HCT116 (cell line): Measurements from ENCODE around the gene VPS45. TPM values are rescaled to one million over a fixed set of nuclear protein-coding genes. Genes with fewer than 3 reads are reported as not detected.

Experiments used
- ATAC-seq: fragments of 200-7000 bp; cut with Tn5 transposase; 2 replicates; pipeline ENCODE4 v1.9.1; 2020; ENCODE audit warnings: mild to moderate bottlenecking, moderate library complexity
- BruUV-seq: library from RNA; stranded (reverse); fragments of 400-500 nt; replicated peaks from 2 replicates; lab custom pipeline; 2021; lab: Mats Ljungman, UMichigan
- CTCF ChIA-PET: fragments of 300-600 bp; sonication (Branson Sonifier 250); formaldehyde crosslinking; loops from one replicate; lab custom pipeline; 2021; ENCODE audit warnings: antibody characterized with exemption; lab: Charles Lee
- POLR2A ChIA-PET: fragments of 300-600, 350-600 bp; sonication (Branson Sonifier 250); formaldehyde crosslinking; loops from one replicate; lab custom pipeline; 2021; ENCODE audit warnings: antibody characterized with exemption; lab: Charles Lee
- RAD21 ChIA-PET, 2 experiments: fragments of 300-600 bp; sonication (Branson Sonifier 250); formaldehyde crosslinking; loops; one replicate each; lab custom pipeline; 2023; ENCODE audit warnings: low total read pairs in 2 of 2; ENCODE audit not compliant: uncharacterized antibody in 2 of 2, unreplicated experiment in 2 of 2, low non-redundant PET in 1 of 2; lab: Charles Lee
- DNase-seq: peaks from one replicate; pipeline ENCODE4 v3.0.0-alpha.2; 2010; ENCODE audit warnings: low read depth, low spot score
- H2AFZ ChIP-seq: fragments of 200-600 bp; shearing (Covaris generic), sonication (generic); 2 replicates; pipeline ENCODE4 v1.6.1; 2017; ENCODE audit warnings: low read depth, mixed run types, mixed read lengths, antibody characterized with exemption, low read length; ENCODE audit not compliant: poor library complexity, severe bottlenecking
- H3K27ac ChIP-seq: 2 replicates; pipeline ENCODE4 v1.5.1; 2012; ENCODE audit warnings: low read depth, low read length
- H3K27me3 ChIP-seq: fragments of 200-600 bp; sonication (generic); 2 replicates; pipeline ENCODE4 v1.6.1; 2016; ENCODE audit warnings: mixed run types, low read length, mixed read lengths; ENCODE audit not compliant: insufficient read depth
- H3K36me3 ChIP-seq, 2 experiments: fragments of 200-500 bp in 1 of 2; fragments of 200-600 bp in 1 of 2; sonication (Bioruptor generic) in 1 of 2; sonication (generic) in 1 of 2; 2 replicates each; pipeline versions ENCODE4 v1.5.1 to v1.6.1; 2014 to 2016; ENCODE audit warnings: low read length in 2 of 2, inconsistent platforms in 1 of 2, mixed read lengths in 1 of 2, mixed run types in 1 of 2; ENCODE audit not compliant: insufficient read depth in 2 of 2, control insufficient read depth in 1 of 2
- H3K4me1 ChIP-seq, 2 experiments: fragments of 200-600 bp in 1 of 2; sonication (generic) in 1 of 2; 2 replicates each; pipeline versions ENCODE4 v1.5.1 to v1.6.1; 2012 to 2017; ENCODE audit warnings: low read length in 2 of 2, inconsistent platforms in 1 of 2, mild to moderate bottlenecking in 1 of 2, mixed read lengths in 1 of 2, mixed run types in 1 of 2, moderate library complexity in 1 of 2; ENCODE audit not compliant: insufficient read depth in 2 of 2, control insufficient read depth in 1 of 2
- H3K4me2 ChIP-seq: fragments of 200-600 bp; sonication (generic); 2 replicates; pipeline ENCODE4 v1.6.1; 2017; ENCODE audit warnings: mixed run types, low read length, mixed read lengths
- H3K4me3 ChIP-seq, 2 experiments: fragments of 200-600 bp in 1 of 2; sonication (generic) in 1 of 2; replicated peaks in 1 of 2; 2 replicates each; pipeline ENCODE4 v1.5.1; 2011 to 2016; ENCODE audit warnings: low read length in 2 of 2, control low read depth in 1 of 2, low read depth in 1 of 2, mild to moderate bottlenecking in 1 of 2, mixed read lengths in 1 of 2, mixed run types in 1 of 2
- H3K79me2 ChIP-seq: fragments of 200-600 bp; sonication (generic); 2 replicates; pipeline ENCODE4 v1.6.1; 2017; ENCODE audit warnings: mild to moderate bottlenecking, mixed run types, low read length, moderate library complexity, mixed read lengths; ENCODE audit not compliant: insufficient read depth
- H3K9ac ChIP-seq: fragments of 200-600 bp; sonication (generic); 2 replicates; pipeline ENCODE4 v1.6.1; 2016; ENCODE audit warnings: low read length, mixed read lengths
- H3K9me2 ChIP-seq: fragments of 200-600 bp; sonication (generic), shearing (Covaris generic); 2 replicates; pipeline ENCODE4 v1.6.1; 2017; ENCODE audit warnings: mixed run types, mild to moderate bottlenecking, moderate library complexity; ENCODE audit not compliant: insufficient read depth
- H3K9me3 ChIP-seq, 2 experiments: fragments of 200-500 bp in 1 of 2; fragments of 200-600 bp in 1 of 2; sonication (Bioruptor generic) in 1 of 2; sonication (generic) in 1 of 2; 2 replicates each; pipeline ENCODE4 v1.6.1; 2014 to 2017; ENCODE audit warnings: low read length in 2 of 2, mixed read lengths in 2 of 2, inconsistent platforms in 1 of 2, low read depth in 1 of 2, mild to moderate bottlenecking in 1 of 2, mixed run types in 1 of 2, moderate library complexity in 1 of 2; ENCODE audit not compliant: control insufficient read depth in 1 of 2, insufficient read depth in 1 of 2
- H4K20me1 ChIP-seq: fragments of 200-600 bp; sonication (generic), shearing (Covaris generic); 2 replicates; pipeline ENCODE4 v1.6.1; 2017; ENCODE audit warnings: mixed run types, mild to moderate bottlenecking, moderate library complexity; ENCODE audit not compliant: insufficient read depth
- ATF3 ChIP-seq: IDR thresholded peaks from 2 replicates; pipeline ENCODE4 v1.6.1; 2012
- CEBPB ChIP-seq: IDR thresholded peaks from 2 replicates; pipeline ENCODE4 v1.6.1; 2012; ENCODE audit warnings: low read depth
- CTCF ChIP-seq, 3 experiments: fragments of 200-600 bp in 1 of 3; sonication (generic) in 1 of 3; IDR thresholded peaks in 2 of 3; conservative IDR thresholded peaks in 1 of 3; 2 replicates each; pipeline ENCODE4 v1.5.1; 2012 to 2017; ENCODE audit warnings: low read depth in 2 of 3, low read length in 2 of 3, antibody characterized with exemption in 1 of 3, borderline replicate concordance in 1 of 3, control low read depth in 1 of 3, mild to moderate bottlenecking in 1 of 3, mixed read lengths in 1 of 3, mixed run types in 1 of 3, moderate library complexity in 1 of 3; ENCODE audit not compliant: insufficient read depth in 1 of 3
- EGR1 ChIP-seq: IDR thresholded peaks from 2 replicates; pipeline ENCODE4 v1.6.1; 2012; ENCODE audit warnings: low read depth
- ELF1 ChIP-seq: IDR thresholded peaks from 2 replicates; pipeline ENCODE4 v1.6.1; 2012; ENCODE audit warnings: low read depth, borderline replicate concordance
- EZH2 ChIP-seq: fragments of 200-600 bp; sonication (generic); IDR thresholded peaks from 2 replicates; pipeline ENCODE4 v1.6.1; 2017; ENCODE audit warnings: antibody characterized with exemption, mixed run types
- FOSL1 ChIP-seq: IDR thresholded peaks from 2 replicates; pipeline ENCODE4 v1.6.1; 2012; ENCODE audit warnings: low read depth
- MAX ChIP-seq: IDR thresholded peaks from 2 replicates; pipeline ENCODE4 v1.6.1; 2012
- POLR2A ChIP-seq: IDR thresholded peaks from 2 replicates; pipeline ENCODE4 v1.7.0; 2011; ENCODE audit warnings: borderline replicate concordance; ENCODE audit not compliant: insufficient read depth, insufficient read length; ENCODE audit errors: extremely low read depth
- REST ChIP-seq: IDR thresholded peaks from 2 replicates; pipeline ENCODE4 v1.6.1; 2012; ENCODE audit warnings: low read depth
- SIN3A ChIP-seq: IDR thresholded peaks from 2 replicates; pipeline ENCODE4 v1.6.1; 2012; ENCODE audit warnings: low read depth
- SP1 ChIP-seq: IDR thresholded peaks from 2 replicates; pipeline ENCODE4 v1.6.1; 2012; ENCODE audit warnings: low read depth
- SRF ChIP-seq: IDR thresholded peaks from 2 replicates; pipeline ENCODE4 v1.6.1; 2012; ENCODE audit warnings: low read depth
- TCF7L2 ChIP-seq: IDR thresholded peaks from 2 replicates; pipeline ENCODE4 v1.7.0; 2011; ENCODE audit warnings: borderline replicate concordance, inconsistent platforms; ENCODE audit not compliant: insufficient read depth, insufficient read length; ENCODE audit errors: extremely low read depth
- YY1 ChIP-seq: IDR thresholded peaks from 2 replicates; pipeline ENCODE4 v1.6.1; 2011; ENCODE audit warnings: low read length, low read depth, moderate library complexity, mild to moderate bottlenecking; ENCODE audit not compliant: insufficient replicate concordance; ENCODE audit errors: extremely low read depth
- ZNF274 ChIP-seq: fragments of 200-500 bp; sonication (Bioruptor generic); IDR thresholded peaks from 2 replicates; pipeline ENCODE4 v1.6.1; 2014; ENCODE audit warnings: mild to moderate bottlenecking, low read depth, low read length, inconsistent platforms
- intact Hi-C: fragments of 100-400 bp; cut with micrococcal nuclease; formaldehyde crosslinking; loops from 2 replicates; pipeline ENCODE4 v1.10.0; 2022
- total RNA-seq: library from RNA; stranded (reverse); gene quantifications from one replicate; pipeline ENCODE4 v1.2.1, GENCODE V29; 2021; ENCODE audit not compliant: unreplicated experiment
- TF ChIP-seq, protein P1 (sequence below): IDR thresholded peaks from 2 replicates; pipeline ENCODE4 v1.6.1; 2011; ENCODE audit warnings: mild to moderate bottlenecking, low read length, moderate library complexity; ENCODE audit not compliant: insufficient replicate concordance; ENCODE audit errors: extremely low read depth

VPS45 gene
- total RNA-seq, 1 experiment from 2014 or later: 28.1 TPM

DNA sequence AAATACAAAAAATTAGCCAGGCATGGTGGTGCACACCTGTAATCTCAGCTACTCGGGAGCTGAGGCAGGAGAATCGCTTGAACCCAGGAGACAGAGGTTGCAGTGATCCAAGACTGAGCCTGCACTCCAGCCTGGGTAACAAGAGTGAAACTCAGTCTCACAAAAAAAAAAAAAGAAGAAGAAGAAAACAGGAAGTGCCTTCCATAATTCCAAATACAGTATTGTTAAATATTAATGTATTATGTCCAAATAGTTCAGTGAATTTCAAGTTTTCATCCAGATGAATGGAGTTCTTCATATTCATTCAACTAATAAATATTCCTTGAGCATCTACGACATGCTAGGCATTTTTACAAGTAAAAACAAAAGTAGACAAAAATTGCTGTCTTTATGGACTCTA is 115.5 kb downstream of the VPS45 start:
- DNase-seq: no peak
- H4K20me1 ChIP-seq: no peaks in the 10 kb centered on the region
- H3K4me2 ChIP-seq: no peak overlapping the region
- TF ChIP-seq FOSL1: no peak
- TF ChIP-seq REST: no peak
- TF ChIP-seq EZH2: no peak
- TF ChIP-seq CTCF (IDR thresholded peaks at IDR 0.05 in 2 of 3, conservative IDR thresholded peaks at IDR 0.05 in 1 of 3; ENCODE audit: borderline replicate concordance in 1 of 3, insufficient read depth in 1 of 3, low read depth in 2 of 3, low read length in 2 of 3): no peak
- TF ChIP-seq, protein P1, sequence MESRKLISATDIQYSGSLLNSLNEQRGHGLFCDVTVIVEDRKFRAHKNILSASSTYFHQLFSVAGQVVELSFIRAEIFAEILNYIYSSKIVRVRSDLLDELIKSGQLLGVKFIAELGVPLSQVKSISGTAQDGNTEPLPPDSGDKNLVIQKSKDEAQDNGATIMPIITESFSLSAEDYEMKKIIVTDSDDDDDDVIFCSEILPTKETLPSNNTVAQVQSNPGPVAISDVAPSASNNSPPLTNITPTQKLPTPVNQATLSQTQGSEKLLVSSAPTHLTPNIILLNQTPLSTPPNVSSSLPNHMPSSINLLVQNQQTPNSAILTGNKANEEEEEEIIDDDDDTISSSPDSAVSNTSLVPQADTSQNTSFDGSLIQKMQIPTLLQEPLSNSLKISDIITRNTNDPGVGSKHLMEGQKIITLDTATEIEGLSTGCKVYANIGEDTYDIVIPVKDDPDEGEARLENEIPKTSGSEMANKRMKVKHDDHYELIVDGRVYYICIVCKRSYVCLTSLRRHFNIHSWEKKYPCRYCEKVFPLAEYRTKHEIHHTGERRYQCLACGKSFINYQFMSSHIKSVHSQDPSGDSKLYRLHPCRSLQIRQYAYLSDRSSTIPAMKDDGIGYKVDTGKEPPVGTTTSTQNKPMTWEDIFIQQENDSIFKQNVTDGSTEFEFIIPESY: no peak
- no peak for TF ChIP-seq ELF1
- no peak for TF ChIP-seq ZNF274
- no peak for TF ChIP-seq CEBPB
- TF ChIP-seq ATF3: no peak
- no peak for TF ChIP-seq SP1
- no peak for TF ChIP-seq SIN3A
- TF ChIP-seq YY1: no peak
- no peak for TF ChIP-seq SRF
- TF ChIP-seq POLR2A: no peak
- no peak for TF ChIP-seq TCF7L2
- TF ChIP-seq EGR1: no peak
- TF ChIP-seq MAX: no peak
- TF ChIP-seq, all 23 proteins: peak for 0
- no peak overlapping the region for H3K9ac ChIP-seq
- no peaks in the 10 kb centered on the region for H3K36me3 ChIP-seq
- no peaks in the 10 kb centered on the region for H3K79me2 ChIP-seq
- peaks cover 14 to 23% of the 10 kb centered on the region in 2 experiments for H3K4me1 ChIP-seq
- ChIA-PET POLR2A (no interaction called here), RAD21 (no interaction called here), CTCF (no interaction called here)
- no peaks in the 10 kb centered on the region for H3K9me2 ChIP-seq
- no peaks in the 10 kb centered on the region for H3K27me3 ChIP-seq
- H3K27ac ChIP-seq: no peak overlapping the region
- no TSS peak for BruUV-seq
- no peaks in the 10 kb centered on the region for H3K9me3 ChIP-seq
- intact Hi-C loops: no loop called here
- no peak overlapping the region for H3K4me3 ChIP-seq
- no peak for ATAC-seq
- H2AFZ ChIP-seq: no peak overlapping the region
